HCEC 1CT (cell line): ENCODE data around the gene MEAK7.

Experiments used
- DNase-seq: peaks from one replicate; pipeline ENCODE4 v3.0.0-alpha.2; 2017

The MEAK7 gene

GRCh38 chr16:84486126-84486525 lies 18.3 kb downstream of the MEAK7 start:
- no peak for DNase-seq

GRCh38 chr16:84485255-84486010 lies 19.0 kb downstream of the MEAK7 start:
- no peak for DNase-seq

GRCh38 chr16:84484579-84485254 lies 19.7 kb downstream of the MEAK7 start:
- DNase-seq, result no peak

- no peak for DNase-seq
Observed at GRCh38 chr16:84483882-84484565, 20.4 kb downstream of the MEAK7 start.

- no peak for DNase-seq
Observed at GRCh38 chr16:84482951-84483881, 21.2 kb downstream of the MEAK7 start.

GRCh38 chr16:84482001-84482891 lies 22.2 kb downstream of the MEAK7 start:
- DNase-seq, result no peak

- no peak for DNase-seq
Observed at GRCh38 chr16:84481051-84481735, 23.3 kb downstream of the MEAK7 start.

GRCh38 chr16:84479716-84480450 lies 24.6 kb downstream of the MEAK7 start:
- no peak for DNase-seq

- DNase-seq, result peak; percentile 64
Observed at GRCh38 chr16:84478172-84478947, 26.1 kb downstream of the MEAK7 start.

- no peak for DNase-seq
Observed at GRCh38 chr16:84477661-84478060, 26.8 kb downstream of the MEAK7 start.

- no peak for DNase-seq
Observed at GRCh38 chr16:84476401-84476800, 28.1 kb downstream of the MEAK7 start.

GRCh38 chr16:84475643-84476240 lies 28.7 kb downstream of the MEAK7 start:
- DNase-seq, result no peak

- DNase-seq, result no peak
Observed at GRCh38 chr16:84471966-84472365, 32.5 kb downstream of the MEAK7 start.

GRCh38 chr16:84471316-84471715 lies 33.1 kb downstream of the MEAK7 start:
- no peak for DNase-seq

GRCh38 chr16:84467709-84468108 lies 36.8 kb downstream of the MEAK7 start:
- no peak for DNase-seq

GRCh38 chr16:84467256-84467655 lies 37.2 kb downstream of the MEAK7 start:
- DNase-seq, result no peak

- no peak for DNase-seq
Observed at GRCh38 chr16:84466692-84467091, 37.8 kb downstream of the MEAK7 start.

- no peak for DNase-seq
Observed at GRCh38 chr16:84465154-84465553, 39.3 kb downstream of the MEAK7 start.

GRCh38 chr16:84464116-84464515 lies 40.3 kb downstream of the MEAK7 start:
- DNase-seq, result no peak
